Stimulated activated CD8-positive, alpha-beta memory T cell treated with anti-CD3 and anti-CD28 coated beads, Interleukin-12 subunit alpha, Interleukin-12 subunit beta, amount 100 ng/mL, for 4 hours (primary cell): ENCODE results near the gene PXDC1.
"Not testable (repeated sequence)": the region's sequence is repeated elsewhere in the genome, so short reads cannot be mapped to it uniquely, and the experiment has no call there.

Source experiments
- DNase-seq: peaks from one replicate; pipeline ENCODE4 v3.0.0-alpha.2; 2020; ENCODE audit warnings: low read depth

PXDC1 gene

DNA sequence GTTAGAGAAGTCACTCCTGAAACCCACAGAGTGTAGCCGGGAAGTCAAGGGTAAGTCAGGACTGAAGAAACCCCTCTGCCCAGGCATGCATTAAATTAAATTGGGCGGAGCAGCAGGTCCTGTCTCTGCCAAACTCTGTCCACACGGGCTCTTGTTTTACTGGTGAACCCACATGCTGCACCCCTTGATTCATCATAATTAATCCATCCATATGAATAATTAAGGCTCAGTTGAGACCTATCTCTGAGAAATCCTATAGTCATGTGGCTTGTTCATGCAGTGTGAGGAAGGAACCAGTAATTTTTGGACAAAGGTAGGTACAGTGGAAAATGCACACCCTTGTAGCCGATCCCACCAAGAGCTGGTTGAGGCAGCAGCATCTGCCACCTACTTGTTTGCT is 43.0 kb downstream of the PXDC1 start:
- DNase-seq, result no peak

DNA sequence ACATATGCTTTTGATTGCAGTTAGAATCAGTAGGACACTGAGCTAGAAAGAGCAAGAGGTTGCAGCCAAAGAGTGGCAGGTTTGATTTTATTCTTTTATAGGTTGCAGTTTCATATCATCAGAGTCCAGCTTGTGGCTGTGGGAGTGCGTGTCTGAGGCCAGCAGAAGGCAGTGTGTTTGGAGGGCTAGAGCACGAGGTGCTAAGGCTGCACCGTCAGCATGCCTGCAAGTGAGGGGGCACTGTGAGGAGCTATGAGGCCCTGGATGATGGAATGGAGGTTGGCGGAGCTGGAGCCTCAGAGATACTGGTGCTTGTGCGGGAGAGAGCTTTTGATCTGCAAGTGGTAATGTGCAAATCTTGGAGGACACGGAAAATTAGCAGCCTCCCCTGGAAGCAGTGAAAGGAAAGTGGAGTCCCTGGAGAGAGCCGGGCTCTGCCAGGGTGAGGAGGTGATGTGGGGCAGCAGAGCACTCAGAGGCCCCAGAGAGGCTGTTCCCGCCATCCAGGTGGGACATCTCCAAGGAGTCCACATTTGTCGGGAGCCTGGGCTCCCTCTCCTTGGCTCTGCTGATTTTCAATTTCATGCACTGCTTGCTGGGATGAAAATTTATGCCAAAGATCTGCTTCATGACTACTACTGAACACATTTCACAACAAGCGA is 43.6 kb downstream of the PXDC1 start:
- DNase-seq, result no peak

DNA sequence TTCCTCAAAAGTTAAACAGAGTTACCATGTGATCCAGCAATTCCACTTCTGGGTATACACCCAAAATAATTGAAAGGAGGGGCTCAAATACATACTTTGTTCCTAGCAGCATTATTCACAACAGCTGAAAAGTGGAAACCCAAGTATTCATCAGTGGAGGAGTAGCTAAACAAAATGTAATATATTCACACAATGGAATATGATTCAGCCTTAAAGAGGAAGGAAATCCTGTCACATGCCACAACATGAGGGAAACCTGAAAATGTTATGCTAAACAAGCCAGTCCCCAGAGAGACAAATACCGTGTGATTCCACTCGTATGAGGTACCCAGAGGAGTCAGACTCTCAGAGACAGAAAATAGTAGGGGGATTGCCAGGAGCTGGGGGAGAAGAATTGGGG is 44.5 kb downstream of the PXDC1 start:
- no peak for DNase-seq

DNA sequence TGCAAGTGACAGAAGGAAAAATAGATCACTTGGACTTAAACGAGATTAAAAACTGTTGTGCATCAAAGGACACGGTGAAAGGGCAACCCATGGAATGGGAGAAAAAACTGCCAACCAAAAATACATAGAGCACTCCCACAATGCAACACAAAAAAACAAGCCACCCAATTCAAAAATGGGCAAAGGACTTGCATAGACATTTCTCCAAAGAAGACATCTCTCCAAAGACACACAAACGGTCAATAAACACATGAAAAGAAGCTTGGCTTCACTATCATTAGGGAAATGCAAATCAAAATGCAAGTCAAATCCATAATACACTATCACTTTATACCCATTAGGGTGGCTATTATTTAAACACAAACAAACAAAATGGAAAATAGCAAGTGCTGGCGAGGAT is 45.0 kb downstream of the PXDC1 start:
- no peak for DNase-seq

DNA sequence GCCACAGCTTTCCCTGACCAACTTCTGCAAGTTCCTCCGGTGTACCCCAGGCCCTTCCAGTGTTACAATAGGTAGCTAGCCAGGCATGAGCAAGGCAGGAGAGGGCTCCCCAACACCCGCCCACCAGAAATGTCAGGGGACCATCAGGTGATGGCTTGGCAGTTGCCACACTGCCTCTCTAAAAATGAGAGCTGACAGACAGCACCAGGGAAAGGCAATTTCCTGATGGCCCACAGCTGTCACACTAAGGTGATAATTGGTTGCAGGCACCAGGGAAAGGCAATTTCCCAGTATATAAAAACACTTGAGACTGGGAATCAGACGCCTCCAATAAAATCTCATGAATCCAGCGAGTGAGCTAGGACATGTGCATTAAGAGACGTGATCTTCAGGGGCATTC is 49.9 kb downstream of the PXDC1 start:
- DNase-seq, result no peak

DNA sequence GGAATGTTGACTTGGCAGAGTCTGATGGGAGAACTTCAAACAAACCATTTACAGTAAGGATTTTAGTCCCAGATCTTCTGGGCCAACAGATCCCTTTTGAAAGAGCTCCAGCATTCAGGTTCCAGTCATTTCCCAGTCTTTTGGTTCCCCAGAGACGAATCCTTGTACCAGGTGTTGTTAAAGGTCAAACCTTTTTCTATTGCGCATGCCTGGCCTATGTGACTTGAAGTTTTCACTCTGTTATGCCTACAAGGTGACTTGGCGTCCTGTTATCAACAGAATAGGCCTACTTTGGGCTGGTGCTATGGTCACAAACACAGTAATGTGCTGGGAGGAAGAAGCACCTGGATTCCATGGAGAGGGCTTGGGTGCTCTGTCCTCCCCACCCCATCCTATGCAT is 52.3 kb downstream of the PXDC1 start:
- no peak for DNase-seq

DNA sequence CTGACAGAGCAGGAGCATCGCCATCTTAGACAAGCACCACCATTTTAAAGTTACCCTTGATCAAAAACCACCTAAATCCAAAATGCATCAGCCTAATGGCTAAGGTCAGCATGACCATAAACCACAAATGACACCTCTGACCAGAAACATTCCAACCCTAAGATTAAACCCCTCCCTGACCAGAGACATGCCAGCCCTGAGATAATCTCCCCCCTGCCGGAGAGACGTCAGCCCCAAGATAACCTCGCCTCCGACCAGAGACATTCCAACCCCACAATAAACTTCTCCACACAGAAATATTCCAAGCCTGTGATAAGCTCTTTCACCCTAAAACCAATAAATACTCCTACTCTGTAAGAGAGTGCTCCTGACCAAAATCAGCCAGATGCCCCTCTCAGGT is 53.5 kb downstream of the PXDC1 start:
- DNase-seq, result no peak

DNA sequence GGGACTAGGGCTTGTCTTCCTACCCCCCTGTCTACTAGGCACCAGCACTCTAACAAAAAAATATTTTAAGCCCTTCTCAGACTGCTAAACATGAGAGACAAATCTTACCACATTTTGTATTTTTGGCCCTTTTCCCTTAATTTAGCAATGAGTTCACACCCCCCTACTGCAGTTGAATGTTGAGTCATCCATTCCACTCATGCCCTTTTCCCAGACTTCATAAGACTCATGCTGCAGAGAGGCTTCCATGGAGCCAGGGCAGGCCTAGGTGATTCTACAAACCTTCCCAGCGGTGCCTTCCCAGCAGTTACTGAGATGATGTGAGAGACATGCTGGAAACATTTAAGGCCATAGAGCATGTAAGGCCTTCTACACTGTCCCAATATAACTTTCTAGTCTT is 53.9 kb downstream of the PXDC1 start:
- no peak for DNase-seq

DNA sequence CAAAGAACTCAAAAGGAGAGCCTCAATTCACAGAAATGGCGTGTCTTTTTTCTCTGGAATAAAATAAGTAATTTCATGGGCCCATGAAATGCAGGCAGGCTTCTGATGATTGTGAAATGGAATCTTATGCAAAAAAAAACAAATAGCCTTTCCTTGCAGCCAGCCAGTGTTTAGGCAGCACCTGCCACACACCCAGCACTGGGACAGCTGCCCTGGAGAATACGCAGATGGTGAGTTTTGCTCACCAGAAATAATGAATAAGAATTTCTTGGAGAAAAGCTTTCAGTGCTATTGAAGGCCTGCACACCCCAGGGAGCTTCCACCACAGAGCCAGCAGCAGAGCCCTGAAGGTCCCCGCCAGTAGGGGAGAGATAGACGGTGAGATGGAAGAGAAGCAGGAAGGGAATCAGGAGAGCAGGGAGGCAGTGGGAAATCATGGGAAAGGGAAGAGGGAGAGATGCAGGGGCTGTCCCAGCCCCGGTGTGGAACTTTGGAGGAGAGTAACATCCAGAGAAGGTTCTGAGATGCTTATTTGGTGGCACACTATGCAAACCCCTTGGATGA is 54.9 kb downstream of the PXDC1 start:
- DNase-seq, result no peak

DNA sequence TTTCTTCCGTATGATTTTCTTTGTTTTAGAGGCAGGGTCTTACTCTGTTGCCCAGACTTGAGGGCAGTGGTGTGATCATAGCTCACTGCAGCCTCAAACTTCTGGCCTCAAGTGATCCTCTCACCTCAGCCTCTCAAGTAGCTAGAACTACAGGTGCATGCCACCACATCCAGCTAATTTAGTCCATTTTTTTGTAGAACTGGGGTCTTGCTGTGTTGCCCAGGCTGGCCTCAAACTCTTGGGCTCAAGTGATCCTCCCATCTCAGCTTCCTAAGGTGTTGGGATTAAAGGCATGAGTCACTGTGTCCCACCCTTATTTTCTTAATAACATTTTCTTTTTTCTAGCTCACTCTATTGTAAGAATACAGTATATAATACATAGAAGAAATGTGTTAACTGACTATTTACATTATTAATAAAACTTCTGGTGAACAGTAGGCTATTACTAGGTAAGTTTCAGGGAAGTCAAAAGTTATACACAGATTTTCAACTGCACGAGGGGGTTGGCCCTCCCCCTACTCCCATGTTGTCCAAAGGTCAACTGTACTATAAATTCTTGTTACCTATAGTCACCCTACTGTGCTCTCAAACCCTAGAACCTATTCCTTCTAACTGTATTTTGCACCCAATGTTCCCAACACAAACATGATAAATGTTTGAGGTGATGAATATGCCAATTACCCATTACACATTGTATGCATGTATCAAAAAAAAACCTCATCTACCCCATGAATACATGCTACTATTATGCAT is 56.3 kb downstream of the PXDC1 start:
- DNase-seq, result no peak

DNA sequence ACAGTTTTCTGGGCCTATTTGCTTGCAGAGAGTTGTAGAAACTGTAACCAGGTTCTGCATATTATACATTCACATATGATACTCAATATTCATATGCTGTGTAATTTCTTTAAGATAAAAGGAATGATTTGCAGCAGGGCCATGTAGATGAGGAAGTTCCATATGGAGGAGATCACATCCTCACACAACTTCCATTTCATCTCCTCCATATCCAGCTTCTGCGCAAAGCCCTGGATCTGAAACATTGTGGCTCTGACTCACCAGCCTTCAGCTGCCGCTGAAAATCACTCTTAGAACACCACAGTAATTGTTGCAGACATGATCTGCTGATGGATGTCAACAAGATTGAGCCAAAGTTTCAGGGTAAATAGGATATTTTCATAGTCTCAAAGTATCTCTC is 57.7 kb downstream of the PXDC1 start:
- DNase-seq, result no peak

DNA sequence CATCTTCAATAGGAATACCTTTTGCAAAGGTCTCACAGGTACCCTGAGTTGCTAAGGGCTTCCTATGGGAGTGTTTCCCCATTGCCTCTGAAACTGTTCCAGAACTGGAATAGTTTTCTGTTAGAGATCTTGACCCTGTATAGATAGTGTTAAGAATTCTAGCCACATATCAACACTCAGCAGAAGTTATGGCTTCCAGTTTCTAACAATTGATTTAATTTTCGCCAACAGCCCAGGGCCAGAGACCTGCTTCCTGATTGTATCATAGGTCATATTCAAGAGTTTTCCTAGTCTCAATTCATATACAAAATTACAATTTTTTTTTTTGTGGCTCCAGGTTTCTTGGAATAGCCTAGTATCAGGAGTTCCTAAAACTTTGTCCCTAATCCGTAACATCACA is 61.0 kb downstream of the PXDC1 start:
- DNase-seq, result no peak

DNA sequence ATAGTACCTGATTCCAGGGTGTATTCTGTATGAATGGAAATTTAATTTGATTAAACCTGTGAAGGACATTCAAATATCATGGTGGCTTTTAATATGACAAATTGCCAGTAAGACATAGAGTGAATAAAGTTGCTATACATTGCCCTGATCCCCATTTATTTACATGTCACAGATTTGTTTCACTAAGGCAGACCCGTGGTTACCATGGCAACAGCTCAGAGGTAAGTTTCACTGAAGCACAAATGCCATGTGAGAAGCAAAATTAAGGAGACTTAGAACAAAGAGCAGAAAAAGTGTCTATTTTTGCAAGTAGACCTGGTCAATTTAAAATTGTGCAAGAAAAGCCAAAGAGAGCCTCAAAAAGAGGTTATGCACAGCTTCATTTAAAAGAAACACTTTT is 63.7 kb downstream of the PXDC1 start:
- DNase-seq, result no peak

DNA sequence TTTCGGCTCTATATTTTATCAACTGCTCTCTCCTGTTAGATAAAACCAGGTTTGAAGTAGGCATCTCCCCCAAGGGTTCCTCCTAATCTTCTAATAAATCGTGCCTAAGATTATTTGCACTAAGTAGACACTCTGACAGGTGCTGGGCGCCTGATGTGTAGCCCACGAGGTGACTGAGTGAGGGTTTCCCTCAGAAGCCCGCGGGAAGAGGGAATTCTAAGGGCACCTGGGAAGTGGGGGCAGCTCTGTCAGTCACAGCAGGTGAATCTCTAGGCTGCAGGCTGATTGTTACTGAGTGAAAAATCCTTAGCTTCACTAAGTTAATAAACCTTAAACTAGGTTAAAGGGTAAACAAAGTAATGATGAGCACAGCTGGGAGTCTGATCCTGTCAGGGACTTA is 68.2 kb downstream of the PXDC1 start:
- no peak for DNase-seq

DNA sequence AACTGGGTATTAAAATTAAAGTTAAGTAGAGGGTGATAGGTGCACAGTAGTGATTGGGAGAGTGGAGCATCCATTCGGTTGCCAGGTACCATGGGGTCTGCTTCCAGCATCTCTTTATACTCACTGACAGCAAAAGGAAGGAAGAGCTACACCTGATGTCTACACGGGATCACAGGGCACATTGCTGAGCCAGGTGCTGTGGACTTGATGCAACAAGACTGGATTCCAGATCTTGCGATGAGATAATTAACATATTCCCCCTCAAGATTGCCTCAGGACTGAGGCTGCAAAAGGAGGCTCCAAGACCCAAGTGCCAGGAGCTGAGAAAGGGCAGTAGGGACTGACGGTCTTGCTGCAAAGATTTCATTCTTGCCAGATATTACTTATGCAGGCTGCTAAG is 72.6 kb downstream of the PXDC1 start:
- no peak for DNase-seq

DNA sequence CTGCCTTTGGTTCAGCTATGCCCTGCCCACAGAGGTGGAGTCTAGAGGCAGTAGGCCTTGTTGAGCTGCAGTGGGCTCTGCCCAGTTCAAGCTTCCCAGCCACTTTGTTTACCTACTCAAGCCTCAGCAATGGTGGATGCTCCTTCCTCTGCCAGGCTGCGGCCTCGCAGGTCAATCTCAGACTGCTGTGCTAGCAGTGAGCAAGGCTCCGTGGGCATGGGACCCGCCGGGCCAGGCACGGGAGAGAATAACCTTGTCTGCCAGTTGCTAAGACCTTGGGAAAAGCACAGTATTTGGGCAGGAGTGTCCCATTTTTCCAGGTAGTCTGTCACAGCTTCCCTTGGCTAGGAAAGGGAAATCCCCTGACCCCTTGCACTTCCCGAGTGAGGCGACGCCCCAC is 73.8 kb downstream of the PXDC1 start:
- DNase-seq, result not testable (repeated sequence)

DNA sequence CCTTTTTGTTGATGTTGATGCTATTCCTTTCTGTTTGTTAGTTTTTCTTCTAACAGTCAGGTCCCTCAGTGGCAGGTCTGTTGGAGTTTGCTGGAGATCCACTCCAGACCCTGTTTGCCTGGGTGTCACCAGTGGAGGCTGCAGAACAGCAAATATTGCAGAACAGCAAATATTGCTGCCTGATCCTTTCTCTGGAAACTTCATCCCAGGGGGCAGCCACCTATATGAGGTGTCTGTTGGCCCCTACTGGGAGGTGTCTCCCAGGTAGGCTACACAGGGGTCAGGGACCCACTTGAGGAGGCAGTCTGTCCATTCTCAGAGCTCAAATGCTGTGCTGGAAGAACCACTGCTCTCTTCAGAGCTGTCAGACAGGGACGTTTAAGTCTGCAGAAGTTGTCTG is 74.2 kb downstream of the PXDC1 start:
- not testable (repeated sequence) for DNase-seq
